ENCODE results near the gene NDUFS4. TPM values are rescaled to one million over a fixed set of nuclear protein-coding genes. Genes with fewer than 3 reads are reported as not detected.

The NDUFS4 gene
- polyA plus RNA-seq, 1 donor from 2014 or later = 275 TPM

- Histone ChIP-seq H3K27me3 (ENCODE audit: insufficient read depth, low read depth, low read length) (no peaks in the 10 kb centered on the region), H4K20me1 (ENCODE audit: insufficient read depth) (no peaks in the 10 kb centered on the region), H3K4me2 (ENCODE audit: low read length) (no peak overlapping the region), H3K9ac (ENCODE audit: low read length) (no peak overlapping the region), H3K9me3 (ENCODE audit: low read length) (no peaks in the 10 kb centered on the region), H3K27ac (ENCODE audit: low read length) (no peak overlapping the region), H3K79me2 (replicated peaks; ENCODE audit: insufficient read depth, low read length) (peaks cover 67% of the 10 kb centered on the region), H3F3A (ENCODE audit: insufficient read depth, low read length, poor library complexity, severe bottlenecking) (no peaks in the 10 kb centered on the region), H3K4me3 (ENCODE audit: low read length) (no peak overlapping the region), H3K9me2 (ENCODE audit: insufficient read depth, low read length) (no peaks in the 10 kb centered on the region), H2AFZ (ENCODE audit: low read depth, low read length) (no peak overlapping the region), H3K36me3 (ENCODE audit: insufficient read depth, low read length) (no peaks in the 10 kb centered on the region)
- TF ChIP-seq EP300 (conservative IDR thresholded peaks at IDR 0.05; ENCODE audit: poor library complexity, severe bottlenecking) (no peak), TAF1 (IDR thresholded peaks at IDR 0.05; ENCODE audit: low read depth) (no peak), RAD21 (conservative IDR thresholded peaks at IDR 0.05) (no peak), SMC3 (conservative IDR thresholded peaks at IDR 0.05; ENCODE audit: poor library complexity) (no peak), CTCF (IDR thresholded peaks at IDR 0.05; ENCODE audit: poor library complexity, severe bottlenecking) (no peak), REST (IDR thresholded peaks at IDR 0.05; ENCODE audit: borderline replicate concordance) (no peak), EZH2 (IDR thresholded peaks at IDR 0.05; ENCODE audit: borderline replicate concordance, insufficient read depth, low read length, poor library complexity, severe bottlenecking) (no peak), POLR2AphosphoS5 (IDR thresholded peaks at IDR 0.05) (no peak)
These were observed 30.3 kb downstream of the NDUFS4 start for GRCh38 chr5:53590759-53591158.

- Histone ChIP-seq H3K9me2 (ENCODE audit: insufficient read depth, low read length) (no peaks in the 10 kb centered on the region), H3K79me2 (replicated peaks; ENCODE audit: insufficient read depth, low read length) (peaks cover 68% of the 10 kb centered on the region), H4K20me1 (ENCODE audit: insufficient read depth) (no peaks in the 10 kb centered on the region)
These were observed 34.0 kb downstream of the NDUFS4 start for GRCh38 chr5:53594419-53594818.

More at GRCh38 chr5:53594419-53594818, 34.0 kb downstream of the NDUFS4 start:
- Histone ChIP-seq H3K36me3 (ENCODE audit: insufficient read depth, low read length) (no peaks in the 10 kb centered on the region), H3K9ac (ENCODE audit: low read length) (no peak overlapping the region), H3K9me3 (ENCODE audit: low read length) (no peaks in the 10 kb centered on the region), H3F3A (ENCODE audit: insufficient read depth, low read length, poor library complexity, severe bottlenecking) (no peaks in the 10 kb centered on the region), H3K27me3 (ENCODE audit: insufficient read depth, low read depth, low read length) (no peaks in the 10 kb centered on the region), H2AFZ (ENCODE audit: low read depth, low read length) (no peak overlapping the region), H3K27ac (ENCODE audit: low read length) (no peak overlapping the region), H3K4me2 (ENCODE audit: low read length) (no peak overlapping the region), H3K4me3 (ENCODE audit: low read length) (no peak overlapping the region)
- TF ChIP-seq SMC3 (conservative IDR thresholded peaks at IDR 0.05; ENCODE audit: poor library complexity) (no peak), EP300 (conservative IDR thresholded peaks at IDR 0.05; ENCODE audit: poor library complexity, severe bottlenecking) (no peak), TAF1 (IDR thresholded peaks at IDR 0.05; ENCODE audit: low read depth) (no peak), EZH2 (IDR thresholded peaks at IDR 0.05; ENCODE audit: borderline replicate concordance, insufficient read depth, low read length, poor library complexity, severe bottlenecking) (no peak), POLR2AphosphoS5 (IDR thresholded peaks at IDR 0.05) (no peak), RAD21 (conservative IDR thresholded peaks at IDR 0.05) (no peak), CTCF (IDR thresholded peaks at IDR 0.05; ENCODE audit: poor library complexity, severe bottlenecking) (no peak), MXI1 (conservative IDR thresholded peaks at IDR 0.05; ENCODE audit: poor library complexity, severe bottlenecking) (no peak), REST (IDR thresholded peaks at IDR 0.05; ENCODE audit: borderline replicate concordance) (no peak)

Data from neural cell (in vitro differentiated cells).